Choroid plexus epithelial cell (primary cell): ENCODE data around the gene ARMC7.

ENCODE experiments used
- DNase-seq: peaks from one replicate; pipeline ENCODE4 v3.0.0-alpha.2; 2010; ENCODE audit warnings: low read depth
- H3K4me3 ChIP-seq: 2 replicates; pipeline ENCODE4 v1.5.1; 2011; ENCODE audit warnings: low read depth, mild to moderate bottlenecking, control low read depth, low read length, moderate library complexity
- CTCF ChIP-seq: conservative IDR thresholded peaks from 2 replicates; pipeline ENCODE4 v1.5.1; 2011; ENCODE audit warnings: low read depth, mild to moderate bottlenecking, control low read depth, inconsistent platforms, low read length, moderate library complexity

ARMC7 gene

DNA sequence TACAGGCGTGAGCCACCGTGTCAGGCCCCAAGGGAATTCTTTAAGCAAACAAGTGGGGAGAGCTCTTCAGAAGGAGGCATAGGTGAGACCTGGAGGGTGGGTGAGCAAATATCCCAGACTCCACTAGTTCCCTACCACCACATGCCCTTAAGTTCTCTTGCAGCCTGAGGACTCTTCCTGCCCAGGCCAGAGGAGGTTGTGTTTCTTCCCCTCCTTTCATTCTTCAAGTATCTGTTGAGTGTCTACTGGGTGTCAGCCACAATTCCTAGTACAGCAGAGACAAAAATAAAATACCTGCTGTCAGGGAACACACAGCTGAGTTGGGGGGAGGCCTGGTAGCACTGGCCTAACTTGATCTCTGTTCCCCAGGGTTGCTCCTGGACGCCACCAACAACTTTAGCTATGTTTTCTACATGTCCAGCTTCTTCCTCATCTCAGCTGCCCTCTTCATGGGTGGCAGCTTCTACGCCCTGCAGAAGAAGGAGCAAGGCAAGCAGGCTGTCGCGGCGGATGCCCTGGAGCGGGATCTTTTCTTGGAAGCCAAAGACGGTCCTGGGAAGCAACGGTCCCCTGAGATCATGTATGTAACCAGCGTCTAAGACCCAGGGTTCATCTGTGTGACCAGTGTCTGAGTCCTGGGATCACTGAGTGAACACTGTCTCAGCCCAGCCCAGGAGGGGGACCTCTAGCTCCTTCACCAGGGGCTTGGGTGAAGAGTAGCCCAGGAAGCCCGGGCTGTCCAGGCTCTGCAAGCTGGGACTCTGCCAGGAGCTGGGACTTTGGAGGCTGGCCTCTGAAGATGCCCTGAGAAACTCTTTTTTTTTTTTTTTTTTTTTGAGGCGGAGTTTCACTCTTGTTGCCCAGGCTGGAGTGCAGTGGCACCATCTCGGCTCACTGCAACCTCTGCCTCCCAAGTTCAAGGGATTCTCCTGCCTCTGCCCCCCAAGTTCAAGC is 5.9 kb upstream of the ARMC7 start:
- TF ChIP-seq CTCF, result no peak
- DNase-seq, result no peak
- no peak overlapping the region for H3K4me3 ChIP-seq

DNA sequence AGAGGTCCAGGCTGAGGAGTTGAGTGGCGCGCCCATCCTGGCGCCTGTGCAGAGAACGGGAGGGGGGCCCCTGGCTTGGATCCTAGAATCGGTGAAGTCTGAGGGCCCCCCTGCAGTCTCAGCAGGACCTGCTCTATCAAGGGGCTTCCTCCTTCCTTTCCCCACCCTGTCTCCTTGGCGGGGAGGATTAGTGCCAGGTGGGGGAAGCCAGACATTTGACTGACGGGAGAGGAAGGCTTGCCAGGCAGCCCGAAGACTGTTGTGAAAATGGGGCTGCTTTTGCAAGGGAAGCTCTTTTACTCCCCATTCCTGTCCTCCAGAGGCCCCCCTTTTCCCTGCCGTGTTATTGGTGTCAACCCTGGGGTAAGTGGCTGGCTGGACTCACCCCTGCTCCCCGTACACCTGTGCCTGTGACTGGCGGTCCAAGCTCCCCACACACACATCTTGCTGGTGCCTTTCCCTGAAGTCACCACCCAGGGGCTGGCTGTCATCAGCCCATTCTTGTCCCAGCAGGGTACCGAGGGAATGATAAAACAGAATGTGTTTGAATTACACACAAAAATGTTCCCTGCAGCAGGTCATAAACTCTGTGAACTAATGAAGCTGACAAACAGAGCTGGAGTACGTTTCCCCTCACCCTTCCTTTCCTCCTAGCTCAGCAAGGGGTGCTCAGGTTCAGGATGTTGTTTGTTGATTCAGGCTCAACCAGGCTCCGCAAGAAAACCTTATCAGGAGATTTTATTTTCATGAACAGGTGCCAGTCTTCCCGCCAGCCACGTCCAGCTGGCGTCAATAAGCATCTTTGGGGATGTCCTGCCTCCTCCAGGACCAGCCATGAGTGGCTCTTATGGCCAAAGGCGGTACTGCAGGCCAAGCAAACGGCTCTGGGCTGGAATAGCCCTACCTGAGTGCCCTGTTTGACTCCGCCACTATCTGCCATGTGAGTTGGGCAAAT is 4.4 kb upstream of the ARMC7 start:
- no peak overlapping the region for H3K4me3 ChIP-seq
- TF ChIP-seq CTCF, result peak; percentile 86
- DNase-seq, result peak; percentile 95

- DNase-seq, result no peak
- TF ChIP-seq CTCF, result no peak
- H3K4me3 ChIP-seq, result no peak overlapping the region
Measured at GRCh38 chr17:75108193-75108592, 1.6 kb upstream of the ARMC7 start.

- TF ChIP-seq CTCF, result no peak
- H3K4me3 ChIP-seq, result peak overlapping the region; percentile 76
- no peak for DNase-seq
Measured at GRCh38 chr17:75109046-75109406, 743 bp upstream of the ARMC7 start.

GRCh38 chr17:75110234-75110937 is 617 bp downstream of the ARMC7 start:
- DNase-seq, result no peak
- no peak for TF ChIP-seq CTCF
- peak overlapping the region; percentile 76 for H3K4me3 ChIP-seq

DNA sequence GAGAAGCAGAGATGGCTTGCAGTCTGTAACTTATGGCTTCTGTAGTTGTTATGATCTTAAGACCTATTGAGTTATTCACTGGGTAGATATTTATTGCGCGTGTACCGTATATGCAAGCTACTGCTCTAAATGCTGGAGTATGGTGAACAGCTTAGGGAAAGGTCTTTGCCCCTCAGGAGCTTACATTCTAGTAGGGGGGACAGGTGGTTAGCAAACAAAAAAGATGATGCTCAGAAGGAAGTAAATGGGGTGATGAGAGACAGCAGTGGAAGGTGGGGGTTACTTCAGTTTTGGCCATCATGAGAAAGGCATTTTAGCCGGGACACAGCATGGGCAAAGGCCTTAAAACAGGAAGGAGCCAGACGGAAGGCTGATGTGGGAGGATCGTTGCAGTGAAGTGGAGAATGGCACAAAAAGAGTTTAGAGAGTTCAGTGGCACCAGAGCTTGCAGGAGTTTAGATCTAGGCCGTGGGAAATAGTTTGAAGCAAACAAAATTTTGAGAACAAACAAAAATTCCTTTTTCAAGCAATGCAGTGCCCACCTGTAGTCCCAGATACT is 2.1 kb downstream of the ARMC7 start:
- H3K4me3 ChIP-seq, result no peak overlapping the region
- DNase-seq, result no peak

More for the DNA sequence above, 2.1 kb downstream of the ARMC7 start:
- no peak for TF ChIP-seq CTCF
